ENCODE data around the gene SETD1A. TPM values are rescaled to one million over a fixed set of nuclear protein-coding genes. Genes with fewer than 3 reads are reported as not detected.

The SETD1A gene
- 2.6 and 5.3 TPM in 2 replicates for total RNA-seq

GRCh38 chr16:30957456-30958174 is at the start of gene SETD1A:
Gene SETD1A, plus strand, starts transcription at chr16:30957754. Its CDS starts 978 bp downstream, at chr16:30958732.
- DNase-seq = peak; percentile 98

- no peak for DNase-seq
Observed at GRCh38 chr16:30910427-30911029, 47.0 kb upstream of the SETD1A start.

- no peak for DNase-seq
Observed at GRCh38 chr16:30912794-30913412, 44.7 kb upstream of the SETD1A start.

GRCh38 chr16:30914830-30915229 is 42.7 kb upstream of the SETD1A start:
- DNase-seq = no peak

GRCh38 chr16:30918614-30919013 is 38.9 kb upstream of the SETD1A start:
- no peak for DNase-seq

GRCh38 chr16:30920891-30921290 is 36.7 kb upstream of the SETD1A start:
- DNase-seq = no peak

- DNase-seq = no peak
Observed at GRCh38 chr16:30921459-30921747, 36.2 kb upstream of the SETD1A start.

- peak; percentile 94 for DNase-seq
Observed at GRCh38 chr16:30921748-30922419, 35.7 kb upstream of the SETD1A start.

GRCh38 chr16:30922420-30922959 is 35.1 kb upstream of the SETD1A start:
- DNase-seq = peak; percentile 100

GRCh38 chr16:30922960-30923535 is 34.5 kb upstream of the SETD1A start:
- DNase-seq = peak; percentile 100

GRCh38 chr16:30923554-30924075 is 33.9 kb upstream of the SETD1A start, which contains the start of gene FBXL19:
Gene FBXL19, plus strand, starts transcription at chr16:30923572. Its CDS starts 2,183 bp downstream, at chr16:30925755.
- no peak for DNase-seq

- no peak for DNase-seq
Observed at GRCh38 chr16:30924076-30924912, 33.3 kb upstream of the SETD1A start.

- no peak for DNase-seq
Observed at GRCh38 chr16:30924913-30925631, 32.5 kb upstream of the SETD1A start.

GRCh38 chr16:30925632-30925987 is 31.9 kb upstream of the SETD1A start:
- no peak for DNase-seq

- no peak for DNase-seq
Observed at GRCh38 chr16:30925995-30926811, 31.4 kb upstream of the SETD1A start.

- no peak for DNase-seq
Observed at GRCh38 chr16:30926937-30927788, 30.4 kb upstream of the SETD1A start.

GRCh38 chr16:30927789-30928378 is 29.7 kb upstream of the SETD1A start:
- DNase-seq = peak; percentile 56

GRCh38 chr16:30928390-30928789 is 29.2 kb upstream of the SETD1A start:
- no peak for DNase-seq

GRCh38 chr16:30929167-30929566 is 28.4 kb upstream of the SETD1A start:
- DNase-seq = no peak

Measured in dermis blood vessel endothelial cell (primary cell).